ENCODE results near the gene SERPINA3.

Gene SERPINA3

GRCh38 chr14:94638339-94638738, 26.1 kb downstream of the SERPINA3 start:
- in situ Hi-C loops (cut with HindIII; ENCODE audit: low pct_ligation_motif_present, low sequenced_read_pairs): no loop called here
- DNase-seq: peak; percentile 28
- Histone ChIP-seq H3K4me3 (ENCODE audit: low read depth, low read length) (no peak overlapping the region), H3K36me3 (replicated peaks) (no peaks in the 10 kb centered on the region), H3K27me3 (replicated peaks) (no peaks in the 10 kb centered on the region), H3K27ac (no peak overlapping the region)
- TF ChIP-seq CTCF (IDR thresholded peaks at IDR 0.05; ENCODE audit: low read depth, low read length, missing control alignments): no peak

GRCh38 chr14:94638961-94639817, 27.0 kb downstream of the SERPINA3 start:
- no peaks in the 10 kb centered on the region for H3K27me3 ChIP-seq (replicated peaks)
- in situ Hi-C loops (cut with HindIII; ENCODE audit: low pct_ligation_motif_present, low sequenced_read_pairs): no loop called here
- H3K36me3 ChIP-seq (replicated peaks): no peaks in the 10 kb centered on the region
- no peak overlapping the region for H3K4me3 ChIP-seq (ENCODE audit: low read depth, low read length)
- no peak overlapping the region for H3K27ac ChIP-seq
- DNase-seq: no peak
- no peak for TF ChIP-seq CTCF (IDR thresholded peaks at IDR 0.05; ENCODE audit: low read depth, low read length, missing control alignments)

GRCh38 chr14:94640721-94641631, 28.8 kb downstream of the SERPINA3 start:
- DNase-seq: no peak
- no peak for TF ChIP-seq CTCF (IDR thresholded peaks at IDR 0.05; ENCODE audit: low read depth, low read length, missing control alignments)

GRCh38 chr14:94641632-94641955, 29.4 kb downstream of the SERPINA3 start:
- H3K4me3 ChIP-seq (ENCODE audit: low read depth, low read length): no peak overlapping the region
- H3K27me3 ChIP-seq (replicated peaks): no peaks in the 10 kb centered on the region
- H3K36me3 ChIP-seq (replicated peaks): no peaks in the 10 kb centered on the region
- in situ Hi-C loops (cut with HindIII; ENCODE audit: low pct_ligation_motif_present, low sequenced_read_pairs): no loop called here
- TF ChIP-seq CTCF (IDR thresholded peaks at IDR 0.05; ENCODE audit: low read depth, low read length, missing control alignments): no peak
- H3K27ac ChIP-seq: no peak overlapping the region
- no peak for DNase-seq

More at GRCh38 chr14:94640721-94641631, 28.8 kb downstream of the SERPINA3 start:
- H3K36me3 ChIP-seq (replicated peaks): no peaks in the 10 kb centered on the region
- in situ Hi-C loops (cut with HindIII; ENCODE audit: low pct_ligation_motif_present, low sequenced_read_pairs): no loop called here
- no peaks in the 10 kb centered on the region for H3K27me3 ChIP-seq (replicated peaks)
- no peak overlapping the region for H3K4me3 ChIP-seq (ENCODE audit: low read depth, low read length)
- no peak overlapping the region for H3K27ac ChIP-seq

GRCh38 chr14:94643316-94644101, 31.3 kb downstream of the SERPINA3 start:
- in situ Hi-C loops (cut with HindIII; ENCODE audit: low pct_ligation_motif_present, low sequenced_read_pairs): no loop called here

More at GRCh38 chr14:94643316-94644101, 31.3 kb downstream of the SERPINA3 start:
- no peak for TF ChIP-seq CTCF (IDR thresholded peaks at IDR 0.05; ENCODE audit: low read depth, low read length, missing control alignments)
- DNase-seq: no peak
- H3K36me3 ChIP-seq (replicated peaks): no peaks in the 10 kb centered on the region
- H3K4me3 ChIP-seq (ENCODE audit: low read depth, low read length): no peak overlapping the region
- H3K27me3 ChIP-seq (replicated peaks): no peaks in the 10 kb centered on the region
- no peak overlapping the region for H3K27ac ChIP-seq
